HG03135 (cell line): ENCODE data around the gene ALPI.
"Not testable (repeated sequence)": the region's sequence is repeated elsewhere in the genome, so short reads cannot be mapped to it uniquely, and the experiment has no call there.

Experiments used
- ATAC-seq: cut with Tn5 transposase; IDR thresholded peaks from one replicate; pipeline ENCODE4 v1.9.1; 2021; ENCODE audit warnings: mild to moderate bottlenecking, moderate library complexity; ENCODE audit not compliant: unreplicated experiment

Gene ALPI

DNA sequence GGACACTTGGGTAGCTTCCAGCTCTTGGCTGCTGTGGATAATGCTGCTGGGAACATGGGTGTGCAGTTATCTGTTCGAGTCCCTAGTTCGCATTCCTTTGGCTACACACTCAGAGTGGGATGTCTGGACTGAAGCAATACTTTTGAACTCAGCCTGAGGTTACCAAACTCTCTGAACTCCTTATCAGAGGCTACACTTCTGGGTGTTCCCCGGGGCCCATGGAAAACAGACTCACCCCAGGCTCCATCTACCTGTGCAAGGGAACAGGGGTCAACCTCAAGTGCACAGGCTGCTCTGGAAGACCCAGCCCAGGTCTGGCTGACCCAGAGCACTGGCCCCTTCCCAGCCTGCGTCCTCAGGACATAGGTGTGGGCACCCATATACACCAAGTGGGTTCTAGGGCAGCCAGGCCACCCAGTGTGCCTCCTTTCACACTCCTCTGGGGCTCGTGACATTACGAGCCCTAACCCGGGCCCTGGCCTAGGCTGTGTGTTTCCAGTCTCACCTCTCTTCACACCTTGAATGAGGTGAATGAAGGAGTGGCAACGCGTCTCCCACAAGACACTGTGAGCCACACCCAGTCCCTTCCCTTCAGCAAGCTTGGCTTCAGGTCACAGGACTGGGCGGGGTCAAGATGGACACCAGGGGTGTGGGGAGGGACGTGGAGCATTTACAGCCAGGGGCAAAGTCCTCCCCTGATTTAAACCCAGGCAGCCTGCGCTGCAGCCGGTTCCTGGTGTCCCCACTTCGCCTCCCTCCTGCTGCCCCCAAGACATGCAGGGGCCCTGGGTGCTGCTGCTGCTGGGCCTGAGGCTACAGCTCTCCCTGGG, at the start of gene ALPI:
Gene ALPI (plus strand): TSS at position 728 of the 830 bp plus-strand sequence. CDS start 47 bp downstream, at position 775.
- no peak for ATAC-seq

DNA sequence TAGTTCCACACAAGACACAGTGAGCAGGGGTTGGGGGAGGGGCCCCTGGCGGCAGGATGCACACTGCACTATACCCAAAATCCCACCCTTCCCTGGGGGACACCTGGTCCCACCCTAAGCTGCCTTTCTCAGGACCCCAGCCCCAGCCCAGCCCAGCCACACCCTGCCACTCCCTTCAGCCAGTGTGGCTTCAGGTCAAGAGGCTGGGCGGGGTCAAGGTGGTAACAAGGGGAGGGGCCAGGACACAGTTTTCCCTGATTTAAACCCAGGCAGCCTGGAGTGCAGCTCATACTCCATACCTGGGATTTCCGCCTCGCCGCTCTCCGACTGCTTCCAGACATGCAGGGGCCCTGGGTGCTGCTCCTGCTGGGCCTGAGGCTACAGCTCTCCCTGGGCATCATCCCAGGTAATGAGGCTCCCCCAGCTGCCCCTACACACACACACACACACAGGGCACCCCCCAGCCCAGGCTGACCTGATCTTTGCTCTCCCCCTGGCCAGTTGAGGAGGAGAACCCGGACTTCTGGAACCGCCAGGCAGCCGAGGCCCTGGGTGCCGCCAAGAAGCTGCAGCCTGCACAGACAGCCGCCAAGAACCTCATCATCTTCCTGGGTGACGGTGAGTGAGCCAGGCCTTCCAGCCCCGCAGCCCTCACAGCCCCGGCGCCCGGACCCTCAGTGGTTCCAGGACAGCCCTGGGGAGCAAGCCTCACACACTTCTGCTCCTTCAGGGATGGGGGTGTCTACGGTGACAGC, 49.2 kb upstream of the ALPI start, which contains the start of gene ALPG:
Gene ALPG (plus strand): TSS at position 289 of the 755 bp plus-strand sequence. CDS start 51 bp downstream, at position 340.
- ATAC-seq, result no peak

DNA sequence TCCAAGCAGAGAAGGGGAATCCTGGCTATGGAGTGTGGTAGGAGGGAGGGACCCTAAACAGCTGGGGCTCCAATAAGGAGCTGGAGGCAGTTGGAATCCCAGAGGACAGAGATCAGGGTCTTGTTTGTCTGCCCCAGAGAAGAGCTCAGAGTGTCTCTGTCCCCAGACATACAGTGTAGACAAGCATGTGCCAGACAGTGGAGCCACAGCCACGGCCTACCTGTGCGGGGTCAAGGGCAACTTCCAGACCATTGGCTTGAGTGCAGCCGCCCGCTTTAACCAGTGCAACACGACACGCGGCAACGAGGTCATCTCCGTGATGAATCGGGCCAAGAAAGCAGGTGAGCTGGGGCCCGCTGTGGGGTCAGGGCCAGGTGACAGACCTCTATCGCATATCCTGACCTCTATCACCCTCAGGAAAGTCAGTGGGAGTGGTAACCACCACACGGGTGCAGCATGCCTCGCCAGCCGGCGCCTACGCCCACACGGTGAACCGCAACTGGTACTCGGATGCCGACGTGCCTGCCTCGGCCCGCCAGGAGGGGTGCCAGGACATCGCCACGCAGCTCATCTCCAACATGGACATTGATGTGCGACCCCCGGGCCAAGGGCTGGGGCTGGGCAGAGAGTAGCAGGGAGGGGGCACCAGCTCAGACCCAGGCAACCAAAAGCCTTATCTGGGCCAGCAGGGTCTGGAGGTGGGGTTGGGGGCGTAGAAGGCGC, 48.4 kb upstream of the ALPI start:
- ATAC-seq, result not testable (repeated sequence)

DNA sequence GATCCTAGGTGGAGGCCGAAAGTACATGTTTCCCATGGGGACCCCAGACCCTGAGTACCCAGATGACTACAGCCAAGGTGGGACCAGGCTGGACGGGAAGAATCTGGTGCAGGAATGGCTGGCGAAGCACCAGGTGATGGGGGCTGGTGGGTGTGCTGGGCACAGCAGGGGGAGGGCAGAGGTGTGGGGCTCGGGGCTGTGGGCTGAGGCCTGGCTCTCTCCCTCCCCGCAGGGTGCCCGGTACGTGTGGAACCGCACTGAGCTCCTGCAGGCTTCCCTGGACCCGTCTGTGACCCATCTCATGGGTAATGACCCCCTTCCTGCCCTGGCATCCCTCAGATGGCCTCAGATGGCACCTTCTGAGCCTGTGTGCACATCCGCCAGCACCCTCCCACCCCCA, 47.7 kb upstream of the ALPI start:
- not testable (repeated sequence) for ATAC-seq

DNA sequence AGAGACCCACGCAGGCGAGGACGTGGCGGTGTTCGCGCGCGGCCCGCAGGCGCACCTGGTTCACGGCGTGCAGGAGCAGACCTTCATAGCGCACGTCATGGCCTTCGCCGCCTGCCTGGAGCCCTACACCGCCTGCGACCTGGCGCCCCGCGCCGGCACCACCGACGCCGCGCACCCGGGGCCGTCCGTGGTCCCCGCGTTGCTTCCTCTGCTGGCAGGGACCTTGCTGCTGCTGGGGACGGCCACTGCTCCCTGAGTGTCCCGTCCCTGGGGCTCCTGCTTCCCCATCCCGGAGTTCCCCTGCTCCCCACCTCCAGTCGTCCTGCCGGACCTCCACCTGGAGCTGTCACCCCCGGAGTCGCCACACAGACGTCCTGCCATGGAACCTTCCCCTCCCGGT, 46.3 kb upstream of the ALPI start:
- not testable (repeated sequence) for ATAC-seq

DNA sequence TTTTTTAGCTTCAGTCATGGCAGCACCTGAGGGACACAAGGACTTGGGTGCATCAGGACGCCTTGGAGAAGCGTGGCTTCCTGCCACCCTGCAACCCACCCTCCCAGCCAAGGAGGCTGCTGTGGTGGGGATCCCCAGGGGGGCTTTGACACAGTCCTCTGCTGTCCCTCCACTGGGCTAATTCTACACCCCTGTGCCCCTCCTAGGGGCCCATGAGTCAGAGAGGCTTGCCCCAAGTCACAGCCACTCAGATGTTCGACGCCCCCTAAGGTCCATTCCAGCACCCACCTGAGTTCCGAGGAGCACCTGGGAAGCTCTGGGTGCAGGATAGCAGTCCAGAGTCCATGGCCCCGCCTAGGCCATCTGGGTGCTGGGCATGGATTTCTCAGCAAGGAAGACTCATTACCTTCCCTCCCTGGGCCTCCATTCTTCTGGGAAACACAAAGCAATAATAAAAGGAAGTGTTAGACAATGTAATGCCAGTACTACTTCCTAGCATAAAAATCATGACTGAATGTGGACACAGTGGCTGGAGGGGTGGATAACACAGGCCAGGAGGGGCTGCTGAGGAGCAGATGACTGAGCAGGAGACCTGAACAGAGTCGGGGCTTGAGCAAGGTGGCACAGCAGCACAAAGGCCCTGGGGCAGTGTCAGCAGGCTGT, 45.6 kb upstream of the ALPI start:
- no peak for ATAC-seq

DNA sequence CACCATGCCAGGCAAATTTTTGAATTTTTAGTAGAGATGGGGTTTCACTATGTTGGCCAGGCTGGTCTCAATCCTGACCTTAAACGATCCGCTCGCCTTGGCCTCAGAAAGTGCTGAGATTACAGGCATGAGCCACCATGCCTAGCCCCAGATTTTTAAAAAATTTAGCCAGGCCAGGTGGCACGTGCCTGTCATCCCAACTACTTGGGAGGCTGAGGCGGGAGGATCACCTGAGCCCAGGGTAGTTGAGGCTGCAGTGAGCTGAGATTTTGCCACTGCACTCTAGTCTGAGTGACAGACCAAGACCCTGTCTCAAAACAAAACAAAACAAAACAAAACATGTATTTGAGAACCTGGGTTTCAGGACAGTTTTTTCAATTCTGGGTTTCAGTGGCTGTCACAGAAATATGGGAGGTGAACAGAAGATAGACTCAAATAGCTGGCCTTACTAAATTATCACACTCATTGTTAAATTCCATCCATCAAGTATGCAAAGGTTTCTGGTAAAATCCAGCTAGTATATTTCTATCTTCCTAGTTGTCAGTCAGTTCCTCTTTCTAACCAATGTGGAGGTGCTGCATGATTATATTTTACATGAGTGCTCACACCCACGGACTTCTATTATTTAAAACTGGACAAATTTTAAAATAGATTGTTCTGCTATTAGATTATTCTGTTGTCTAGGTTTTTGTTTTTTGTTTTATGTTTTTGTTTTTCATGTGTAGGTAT, 43.9 kb upstream of the ALPI start:
- no peak for ATAC-seq

DNA sequence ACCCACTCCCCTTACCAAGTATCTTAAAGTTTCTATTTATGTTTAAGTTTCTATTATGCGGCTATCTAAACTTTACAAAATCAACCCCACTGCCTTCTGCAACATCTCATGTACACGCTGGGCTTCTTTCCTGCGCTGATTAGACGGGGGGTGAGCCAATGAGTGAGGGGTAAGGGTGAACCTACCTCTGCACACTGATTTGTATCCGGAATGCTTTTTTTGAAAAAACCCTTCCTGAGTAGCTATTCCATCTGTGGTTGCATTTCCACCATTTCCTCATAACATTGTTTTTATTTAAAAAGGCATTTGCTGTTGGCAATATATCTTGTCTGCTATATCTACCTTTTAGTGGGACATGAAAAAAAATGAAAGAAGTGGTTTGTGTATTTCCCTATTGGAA, 43.0 kb upstream of the ALPI start:
- ATAC-seq, result no peak

DNA sequence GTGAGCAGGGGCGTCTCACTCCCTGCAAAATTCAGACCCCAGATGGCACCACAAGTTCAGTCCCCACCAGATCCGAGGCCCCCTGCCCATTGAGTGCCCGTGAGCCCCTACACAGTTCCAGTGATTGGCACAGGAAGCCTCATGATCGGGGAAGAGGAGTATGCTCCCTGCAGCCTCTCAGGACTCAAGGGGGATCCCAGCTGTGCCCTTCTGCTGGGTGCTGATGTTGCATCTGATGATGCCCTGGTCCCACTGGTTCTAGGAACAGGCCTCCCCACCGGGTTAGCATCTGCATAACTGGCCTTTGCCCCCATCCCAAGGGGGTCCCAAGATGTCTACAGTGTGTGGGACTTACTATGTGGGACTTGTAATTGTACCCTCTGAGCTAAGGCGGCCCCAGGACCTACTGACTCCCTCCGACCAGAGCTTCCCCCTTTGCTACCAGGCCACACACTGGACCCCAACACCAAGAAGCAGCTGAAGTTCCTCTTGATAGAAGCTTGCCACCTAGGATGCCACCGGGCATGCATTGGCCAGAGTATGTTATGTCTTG, 40.7 kb upstream of the ALPI start:
- ATAC-seq, result no peak

DNA sequence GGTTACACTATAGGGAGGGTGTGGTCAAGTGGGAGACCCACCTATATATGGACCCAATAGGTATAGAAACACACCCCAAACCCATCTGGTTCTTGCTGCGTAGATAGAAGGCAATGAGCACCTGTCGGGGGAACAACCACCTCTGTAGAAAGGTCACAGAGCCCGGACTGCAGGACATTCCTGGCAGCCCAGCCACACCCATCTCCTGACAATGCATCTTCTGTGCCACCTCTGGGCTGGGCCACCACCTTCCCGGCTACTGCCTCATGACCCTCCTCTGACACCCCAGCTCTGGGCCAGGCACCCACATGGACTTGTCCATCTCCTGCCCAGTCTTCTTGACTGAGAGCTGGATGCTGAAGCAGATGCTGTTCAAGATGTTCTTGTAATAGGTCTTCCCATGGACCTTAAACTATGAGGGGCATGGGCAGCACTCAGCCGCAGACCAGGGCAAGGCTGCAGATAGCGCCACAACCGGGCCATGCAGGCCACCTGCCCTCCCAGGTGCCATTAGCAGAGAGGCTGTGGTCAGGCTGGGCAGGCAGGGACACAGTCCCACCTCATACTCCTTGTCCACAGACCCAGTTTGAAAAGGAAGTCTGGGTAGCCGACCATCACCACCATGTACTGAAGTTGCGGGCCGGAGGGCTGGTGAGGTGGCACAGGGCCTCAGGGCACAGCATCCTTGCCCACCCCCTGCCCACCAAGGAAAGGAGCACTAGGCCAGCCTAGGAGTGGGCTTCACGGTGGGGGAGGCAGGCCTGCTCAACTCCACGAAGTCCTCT, 40.0 kb upstream of the ALPI start:
- ATAC-seq, result no peak

DNA sequence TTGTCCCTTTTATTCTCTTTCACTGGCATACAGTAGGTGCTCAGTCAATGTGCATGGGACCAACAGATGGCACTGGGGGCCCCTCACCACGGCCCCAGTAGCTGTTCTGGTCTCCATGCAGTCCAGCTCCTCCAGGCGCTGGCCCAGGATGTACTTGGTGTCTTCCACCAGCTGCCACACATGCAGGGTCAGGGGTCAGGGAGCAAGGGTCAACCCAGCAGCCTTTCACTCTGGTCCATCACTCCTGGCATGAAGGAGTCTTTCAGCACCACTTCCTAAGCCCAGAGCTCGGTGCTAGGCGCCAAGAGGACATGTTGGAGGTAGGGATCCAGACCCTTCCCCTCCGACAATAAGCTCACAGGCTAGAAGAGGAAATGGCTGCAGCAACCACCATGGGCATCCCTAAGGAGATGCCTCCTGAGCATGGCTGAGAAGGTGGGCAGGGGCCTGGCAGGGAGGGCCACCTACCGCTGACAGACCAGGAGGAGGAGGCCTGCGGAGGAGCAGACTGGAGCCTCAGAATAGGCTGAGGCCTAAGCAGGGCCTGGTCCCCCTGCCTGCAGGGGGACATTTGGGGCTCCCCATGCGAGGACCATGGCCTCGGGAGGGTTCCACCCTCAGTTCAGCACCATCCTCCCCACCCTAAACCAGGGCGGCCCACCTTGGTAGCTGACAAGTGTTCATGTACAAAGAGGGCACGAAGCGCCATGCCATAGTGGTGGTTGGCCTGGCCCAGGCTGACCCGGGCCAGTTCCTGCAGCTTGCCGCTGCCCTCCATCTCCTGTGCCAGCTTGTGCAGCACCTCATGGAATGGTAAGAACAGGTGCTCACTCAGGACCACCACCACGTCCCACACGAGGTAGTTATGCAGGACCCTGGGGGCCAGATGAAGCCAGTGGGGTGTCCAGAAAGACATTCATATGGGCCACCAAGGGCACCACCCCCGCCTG, 39.2 kb upstream of the ALPI start:
- ATAC-seq, result no peak

DNA sequence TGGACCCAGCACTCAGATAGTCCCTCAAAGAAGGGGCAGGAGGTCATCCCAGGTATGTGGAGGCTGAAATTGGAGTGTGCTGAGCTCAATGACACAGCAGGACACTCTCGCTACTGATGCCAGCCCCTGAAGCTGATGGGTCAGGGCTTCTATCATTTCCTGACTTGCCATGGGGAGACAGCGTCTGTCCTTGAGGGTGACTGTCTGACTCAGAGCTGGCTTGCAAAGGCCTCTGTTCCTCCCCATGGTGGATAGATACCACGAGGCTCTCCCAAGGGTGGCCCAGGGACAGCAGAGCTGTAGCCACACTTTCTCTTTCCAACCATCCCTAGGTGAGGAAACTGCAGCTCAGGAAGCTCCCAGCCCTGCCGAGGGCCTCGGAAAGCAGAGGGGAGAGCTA, 38.5 kb upstream of the ALPI start:
- no peak for ATAC-seq

DNA sequence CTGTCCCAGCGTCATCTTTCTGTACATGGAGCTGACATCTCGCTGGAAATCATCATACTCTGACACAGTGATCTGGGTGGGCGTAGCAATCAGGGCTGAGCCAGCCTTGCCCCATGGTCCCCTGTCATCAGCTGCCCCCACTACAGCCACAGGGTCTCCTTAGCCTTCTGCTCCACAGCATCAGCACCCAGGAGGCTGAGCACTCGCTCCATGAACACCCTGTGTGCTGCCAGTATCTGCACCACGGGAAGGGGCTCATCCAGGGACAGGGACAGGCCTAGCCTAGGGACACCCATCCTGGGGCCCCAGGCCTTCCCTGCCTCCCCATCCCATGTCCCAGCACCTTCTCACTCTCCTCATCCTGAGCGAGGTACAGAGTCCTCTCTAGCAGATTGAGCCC, 37.9 kb upstream of the ALPI start:
- no peak for ATAC-seq

DNA sequence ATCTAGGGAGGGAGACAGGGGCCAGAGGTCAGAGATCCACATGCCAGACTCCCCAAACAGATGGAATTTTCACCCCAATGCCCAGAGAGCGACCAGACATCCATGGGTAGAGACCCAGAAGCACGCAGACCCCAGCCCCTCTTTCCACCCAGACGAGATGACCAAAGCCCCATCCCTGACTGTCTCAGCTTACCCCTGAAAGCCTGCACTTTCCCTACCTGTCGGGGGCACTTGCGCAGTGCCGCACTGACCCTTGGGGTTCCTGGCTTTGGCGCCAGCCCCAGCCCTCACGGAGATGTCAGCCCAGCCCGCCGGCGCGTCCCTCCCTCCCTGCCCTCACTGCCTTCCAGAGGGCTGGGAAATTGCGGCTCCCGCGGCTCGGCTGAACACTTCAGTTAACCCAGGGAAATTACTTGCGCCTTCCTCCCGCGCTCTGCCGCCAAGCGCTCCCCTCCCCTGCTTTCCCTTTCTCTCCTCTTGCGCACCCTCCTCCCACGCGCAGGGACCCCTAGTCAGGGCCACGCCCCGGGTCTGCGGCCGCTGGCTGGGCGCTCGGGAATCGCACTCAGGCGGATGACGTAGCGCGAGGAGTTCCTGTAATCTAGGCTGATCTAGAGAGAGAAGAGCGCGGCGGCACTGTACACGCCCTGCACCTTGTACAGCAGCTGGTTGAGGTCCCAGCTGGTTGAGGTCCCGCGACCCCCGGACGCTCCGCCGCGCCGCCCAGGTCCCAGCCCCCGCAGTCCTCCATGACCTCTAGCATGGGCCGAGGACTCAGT, 37.3 kb upstream of the ALPI start:
- no peak for ATAC-seq

DNA sequence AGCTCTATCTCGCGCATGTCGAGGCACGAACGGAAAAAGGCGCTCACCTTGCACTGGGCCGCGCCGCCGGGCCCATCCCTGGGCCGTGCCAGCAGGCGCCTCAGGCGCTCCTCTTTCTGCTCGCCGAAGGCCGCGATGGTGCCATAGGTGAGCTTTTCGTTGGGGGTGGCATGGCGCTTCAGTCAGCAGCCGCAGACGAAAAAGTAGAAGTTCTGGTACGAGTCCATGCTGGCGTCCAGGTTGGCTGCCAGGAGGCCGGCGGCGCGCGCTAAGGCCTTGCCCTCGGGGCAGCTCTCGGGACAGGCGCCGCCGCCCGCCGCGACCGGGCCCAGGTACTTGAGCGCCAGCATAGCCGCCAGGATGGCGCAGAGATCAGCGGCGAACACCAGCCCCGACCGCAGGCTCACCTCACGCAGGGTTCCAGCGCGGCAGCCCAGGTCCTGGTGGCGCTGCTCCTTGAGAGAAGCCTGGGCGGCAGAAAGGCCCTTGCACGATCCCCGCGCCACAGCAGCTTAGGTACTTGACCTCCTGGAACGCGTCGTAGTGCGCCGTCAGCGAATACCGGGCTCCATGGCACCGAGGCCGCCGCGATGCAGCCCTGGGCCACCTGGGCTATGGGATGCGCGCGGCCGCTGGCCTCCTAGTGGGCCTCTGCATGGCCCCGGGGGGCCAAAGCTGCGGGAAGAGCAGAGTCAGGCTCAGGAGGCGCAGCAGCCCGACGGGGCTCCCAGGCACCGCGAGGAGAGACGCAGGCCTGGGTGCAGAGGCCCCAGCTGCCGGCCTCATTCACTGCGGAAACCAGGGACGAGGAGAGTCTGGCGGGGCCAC, 36.5 kb upstream of the ALPI start:
- ATAC-seq, result no peak

DNA sequence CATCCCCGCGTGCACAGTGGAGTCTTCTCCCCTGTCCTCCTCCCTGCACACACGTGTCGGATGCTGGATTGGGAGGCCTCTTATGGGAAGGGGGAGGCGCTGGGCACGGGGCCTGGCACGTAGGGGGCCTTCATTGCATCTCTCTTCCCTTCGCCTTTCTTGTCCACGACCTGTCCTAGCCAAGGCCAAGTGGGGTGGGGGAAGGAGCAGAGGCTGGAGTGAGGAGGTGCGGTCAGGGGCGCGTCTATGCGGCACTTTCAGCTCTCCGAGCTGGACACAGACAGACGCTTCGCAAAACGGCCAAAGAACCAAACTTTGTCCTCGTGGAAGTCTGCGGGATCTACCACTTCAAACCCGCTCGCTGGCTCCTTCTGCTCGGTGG, 35.9 kb upstream of the ALPI start:
- ATAC-seq, result no peak
